NK-92 (cell line): ENCODE results near the gene SGPL1.

Experiments used
- DNase-seq: peaks from one replicate; lab custom pipeline; 2025; ENCODE audit not compliant: unreplicated experiment; lab: John Stamatoyannopoulos, UW

SGPL1 gene

DNA sequence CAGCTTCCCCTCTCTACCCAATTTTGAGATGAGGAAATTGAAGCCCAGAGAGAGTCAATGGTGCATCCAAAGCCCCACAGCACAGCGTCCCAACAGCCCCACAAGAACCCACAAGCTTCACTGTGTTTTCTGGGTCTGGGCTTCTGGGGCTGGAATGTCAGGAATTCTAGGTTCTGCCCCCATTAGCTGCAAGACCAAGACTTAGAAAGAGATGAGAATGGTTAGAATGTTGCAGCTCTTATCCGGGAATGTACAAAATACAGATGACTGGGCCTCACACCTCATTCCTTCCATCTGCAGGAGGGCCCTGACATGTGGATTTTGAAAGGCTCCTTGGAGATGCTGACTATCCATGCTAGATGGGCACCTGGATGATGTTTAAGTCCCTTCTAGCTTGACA lies 6.0 kb upstream of the SGPL1 start:
- no peak for DNase-seq

DNA sequence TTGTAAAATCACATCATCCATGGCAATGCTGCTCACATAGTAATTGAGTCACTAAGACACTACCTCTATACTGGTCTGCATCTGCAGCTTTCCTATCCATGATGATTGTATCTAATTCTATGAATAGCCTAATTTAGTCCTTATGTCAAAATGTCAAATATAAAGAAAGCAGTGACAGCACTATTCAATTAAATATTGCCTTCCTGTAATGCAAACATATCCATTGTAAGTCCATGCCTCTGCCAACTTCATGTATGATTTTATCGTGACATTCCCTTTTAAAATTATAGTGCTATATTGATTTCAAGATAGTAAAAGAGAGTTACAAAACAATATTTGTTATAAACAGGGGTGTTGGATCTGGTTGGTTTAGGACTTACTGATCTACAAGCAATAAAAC lies 4.8 kb upstream of the SGPL1 start:
- no peak for DNase-seq

DNA sequence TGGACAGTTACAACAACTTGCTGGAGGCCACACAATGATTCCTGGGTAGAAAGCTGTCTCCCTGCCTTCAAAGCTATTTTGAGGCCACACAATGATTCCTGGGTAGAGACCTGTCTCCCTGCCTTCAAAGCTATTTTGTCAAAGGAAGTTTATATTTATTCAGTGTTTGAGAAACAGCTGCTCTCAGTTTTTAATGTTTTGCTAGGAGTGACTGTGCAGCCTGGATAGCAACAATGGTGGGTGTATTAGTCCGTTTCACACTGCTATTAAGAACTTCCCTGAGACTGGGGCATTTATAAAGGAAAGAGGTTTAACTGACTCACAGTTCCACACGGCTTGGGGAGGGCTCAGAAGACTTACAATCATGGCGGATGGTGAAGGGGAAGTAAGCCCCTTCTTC lies 3.9 kb upstream of the SGPL1 start:
- DNase-seq, result no peak

- no peak for DNase-seq
These were observed 2.9 kb upstream of the SGPL1 start for GRCh38 chr10:70812814-70813213.

GRCh38 chr10:70814126-70814525 lies 1.6 kb upstream of the SGPL1 start:
- no peak for DNase-seq

- DNase-seq, result no peak
These were observed 609 bp downstream of the SGPL1 start for GRCh38 chr10:70816220-70816894.

DNA sequence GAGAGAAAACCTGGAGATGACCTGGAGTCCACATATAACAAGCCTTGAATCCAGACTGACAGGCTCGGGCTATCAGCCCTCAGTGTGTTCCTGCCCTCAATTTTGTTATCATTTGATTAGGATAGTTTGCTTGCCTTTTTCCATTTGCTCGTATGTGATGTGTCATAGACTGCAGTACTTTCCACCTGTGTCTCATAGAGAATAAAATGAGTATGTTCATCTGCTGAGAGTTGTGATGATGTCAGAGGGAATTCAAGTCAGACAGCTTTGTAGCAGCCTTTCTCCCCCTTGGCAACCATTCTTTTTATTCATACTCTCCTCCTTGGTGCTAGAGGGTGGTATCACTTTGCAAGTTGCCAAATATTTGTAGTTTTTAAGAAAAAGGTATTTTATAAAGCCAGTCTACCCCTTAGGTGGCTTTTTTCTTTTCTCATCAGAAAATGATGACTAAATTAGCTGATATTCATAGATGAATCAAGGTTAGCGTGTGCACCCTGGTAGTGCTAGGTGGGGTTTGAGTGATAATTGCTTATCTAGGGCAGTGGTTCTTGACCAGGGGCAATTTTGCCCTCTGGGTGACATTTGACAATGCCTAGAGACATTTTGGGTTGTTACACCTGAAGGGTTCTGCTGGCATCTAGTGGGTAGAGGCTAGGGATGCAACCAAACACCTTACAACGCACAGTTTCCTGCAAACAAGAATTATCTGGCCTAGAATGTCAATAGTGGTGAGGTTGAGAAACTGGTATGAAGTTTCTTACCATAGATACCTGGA lies 5.4 kb downstream of the SGPL1 start:
- DNase-seq, result no peak

GRCh38 chr10:70822076-70822820 lies 6.5 kb downstream of the SGPL1 start:
- no peak for DNase-seq

- DNase-seq, result no peak
These were observed 11.5 kb downstream of the SGPL1 start for GRCh38 chr10:70827086-70827757.

DNA sequence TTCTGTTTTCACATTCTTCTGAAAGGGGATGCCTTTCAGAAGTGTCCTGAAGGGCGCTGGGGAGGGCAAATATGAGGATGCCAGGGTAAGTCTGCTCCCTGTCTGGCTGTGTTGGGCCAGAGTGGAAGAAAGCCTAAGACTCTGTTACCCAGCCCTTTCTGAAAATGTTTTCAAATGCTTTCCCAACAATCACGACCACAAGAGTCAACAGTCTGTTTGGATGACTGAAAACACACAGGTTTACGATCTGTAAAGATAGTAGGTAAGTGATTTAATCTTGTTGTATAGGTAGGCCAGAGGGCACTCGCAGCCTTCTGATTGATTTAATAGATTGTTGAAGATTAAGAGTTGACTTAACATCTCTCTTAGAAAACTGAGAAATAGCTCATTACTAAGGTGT lies 13.2 kb downstream of the SGPL1 start:
- no peak for DNase-seq

DNA sequence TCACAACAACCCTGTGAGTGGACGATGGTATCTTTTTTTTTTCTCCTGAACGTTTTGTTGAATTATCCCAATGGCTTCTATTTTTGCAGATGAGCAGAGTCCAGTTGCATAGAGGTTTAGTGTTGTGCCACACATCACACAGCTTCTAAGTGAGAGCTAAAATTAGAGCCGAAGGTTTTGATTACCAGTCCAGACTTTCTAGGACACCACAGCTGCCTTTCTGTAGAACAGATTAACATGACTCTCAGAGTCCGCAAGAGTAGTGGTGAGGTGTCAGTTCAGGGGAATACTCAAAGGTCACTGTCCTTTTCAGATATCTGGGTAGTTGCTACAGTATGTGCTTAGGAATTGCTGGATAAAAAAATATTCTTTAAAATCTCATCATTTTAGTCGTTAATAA lies 13.8 kb downstream of the SGPL1 start:
- no peak for DNase-seq

- no peak for DNase-seq
These were observed 14.4 kb downstream of the SGPL1 start for GRCh38 chr10:70830164-70830563.

DNA sequence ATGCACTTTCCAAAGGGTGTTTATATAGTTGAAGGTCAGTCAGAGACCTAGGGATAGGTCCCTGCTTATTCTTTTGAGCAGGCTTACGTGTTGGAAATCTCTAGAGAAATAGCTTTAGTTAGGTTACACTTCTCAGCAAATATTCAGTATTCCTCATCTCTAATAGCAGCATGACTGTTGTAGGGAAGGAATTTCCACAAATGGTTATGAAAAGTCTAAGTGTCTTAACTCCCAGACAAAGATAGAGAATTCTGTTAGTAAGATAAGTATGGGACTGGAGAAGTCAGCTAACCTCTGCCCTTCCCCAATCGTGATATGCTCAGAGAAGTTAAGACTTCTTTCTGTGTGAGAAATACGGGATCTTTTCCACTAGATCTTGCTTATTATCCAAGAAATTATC lies 16.5 kb downstream of the SGPL1 start:
- no peak for DNase-seq

- DNase-seq, result no peak
These were observed 17.2 kb downstream of the SGPL1 start for GRCh38 chr10:70832852-70833528.

DNA sequence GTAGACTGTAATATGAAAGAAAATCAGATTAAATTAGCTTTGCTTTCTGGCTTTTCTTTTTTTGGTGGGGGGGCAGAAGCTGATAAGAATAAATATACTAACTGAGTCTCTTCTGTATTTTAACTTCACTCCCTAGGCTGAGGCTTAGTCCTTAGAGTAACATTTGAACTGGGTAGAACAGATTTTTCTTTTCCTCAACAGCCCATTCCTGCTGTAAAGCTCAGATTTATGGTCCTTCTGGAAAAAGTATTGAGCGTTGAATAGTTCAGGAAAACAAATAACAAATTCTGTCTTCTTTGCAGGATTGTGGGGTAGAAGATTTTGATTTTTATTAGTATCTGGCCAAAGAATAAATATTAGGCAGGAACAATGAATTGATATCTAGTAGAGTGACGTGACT lies 17.9 kb downstream of the SGPL1 start:
- no peak for DNase-seq

DNA sequence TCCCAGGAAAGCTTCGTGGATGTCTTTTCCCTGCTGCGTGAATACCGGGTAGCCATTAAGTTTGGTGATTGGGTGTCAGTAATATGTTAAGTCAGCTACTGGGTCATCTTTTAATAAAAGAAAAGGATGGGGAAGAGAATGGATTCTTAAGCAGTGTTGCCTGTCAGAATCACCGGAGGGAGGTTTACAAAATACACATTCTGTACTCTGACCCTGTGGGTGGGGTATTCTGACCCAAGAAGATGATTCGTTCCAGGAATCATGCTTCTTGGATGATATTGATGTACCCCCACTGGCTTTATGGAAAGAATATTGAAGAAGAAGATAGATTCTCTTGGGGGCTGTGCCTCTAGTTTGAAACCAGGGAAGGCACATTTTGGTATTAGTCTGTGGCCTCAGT lies 18.3 kb downstream of the SGPL1 start:
- no peak for DNase-seq

- no peak for DNase-seq
These were observed 18.8 kb downstream of the SGPL1 start for GRCh38 chr10:70834441-70835151.

DNA sequence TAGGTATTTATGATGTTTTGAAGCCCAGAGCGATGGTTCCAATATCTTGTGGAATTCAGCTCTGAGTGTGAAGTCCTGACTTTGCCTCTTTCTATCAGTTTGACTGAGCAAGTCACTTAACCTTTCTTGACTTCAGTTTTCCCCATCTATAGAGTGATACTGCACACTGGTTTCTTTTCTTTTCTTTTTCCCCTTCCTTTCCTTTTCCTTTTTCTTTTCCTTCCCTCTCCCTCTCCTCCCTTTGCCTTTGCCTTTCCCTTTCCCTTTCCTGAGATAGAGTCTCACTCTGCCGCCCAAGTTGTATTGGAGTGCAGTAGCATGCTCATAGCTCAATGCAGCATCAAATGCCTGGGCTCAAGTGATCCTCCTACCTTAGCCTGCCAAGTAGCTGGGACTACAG lies 20.6 kb downstream of the SGPL1 start:
- DNase-seq, result no peak

DNA sequence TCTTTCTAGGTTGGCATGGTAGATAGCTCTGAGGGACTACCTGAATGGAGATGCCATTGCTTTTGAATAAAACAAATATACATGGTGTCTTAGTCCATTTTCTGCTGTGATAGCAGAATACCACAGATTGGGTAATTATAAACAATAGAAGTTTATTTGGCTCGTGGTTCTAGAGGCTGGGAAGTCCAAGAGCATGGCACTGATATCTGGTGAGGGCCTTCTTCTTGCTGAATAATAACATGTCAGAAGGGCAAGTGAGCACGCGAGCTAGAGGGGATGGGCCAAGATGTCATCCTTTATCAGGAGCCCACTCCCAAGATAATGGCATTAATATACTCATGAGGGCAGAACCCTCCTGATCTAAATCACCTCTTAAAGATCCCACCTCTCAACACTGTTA lies 21.9 kb downstream of the SGPL1 start:
- no peak for DNase-seq

GRCh38 chr10:70838270-70838805 lies 22.6 kb downstream of the SGPL1 start:
- DNase-seq, result no peak
